ENCODE measurements around the gene IREB2.

GRCh38 chr15:78414621-78415250, 23.3 kb upstream of the IREB2 start:
- no peak for TF ChIP-seq EZH2phosphoT487 (IDR thresholded peaks at IDR 0.05; ENCODE audit: insufficient read depth, low read depth)
- TF ChIP-seq EZH2 (IDR thresholded peaks at IDR 0.05; ENCODE audit: insufficient read depth, poor library complexity, severe bottlenecking), result no peak
